K562 (cell line): ENCODE results near the gene MTTP. TPM values are rescaled to one million over a fixed set of nuclear protein-coding genes. Genes with fewer than 3 reads are reported as not detected.
A peak's percentile ranks its signal among the peaks of the same experiment; 100 is the strongest.

ENCODE experiments used
- BRD9 ChIP-seq: fragments of 450-650 bp; IDR thresholded peaks from 2 replicates; pipeline ENCODE4 v1.6.1; 2018; ENCODE audit warnings: low read depth; ENCODE audit not compliant: partially characterized antibody
- CAMTA2 ChIP-seq: fragments of 250-450 bp; sonication (Bioruptor Pico); conservative IDR thresholded peaks from 2 replicates; pipeline ENCODE4 v1.5.1; 2022
- CGGBP1 ChIP-seq: fragments of 250-450 bp; sonication (Bioruptor Pico); IDR thresholded peaks from 2 replicates; pipeline ENCODE4 v1.9.0; 2021; ENCODE audit warnings: mild to moderate bottlenecking
- CTCFL ChIP-seq: IDR thresholded peaks from 2 replicates; pipeline ENCODE4 v1.6.1; 2011; ENCODE audit warnings: borderline replicate concordance, low read depth, mild to moderate bottlenecking, moderate library complexity, low read length; ENCODE audit not compliant: insufficient read depth, poor library complexity, severe bottlenecking
- CXXC5 ChIP-seq: fragments of 250-450 bp; sonication (Bioruptor Pico); IDR thresholded peaks from 2 replicates; pipeline ENCODE4 v1.8.0; 2022; ENCODE audit warnings: inconsistent platforms, mild to moderate bottlenecking, moderate library complexity
- E2F1 ChIP-seq: sonication (generic); formaldehyde crosslinking; IDR thresholded peaks from 2 replicates; pipeline ENCODE4 v1.8.1; 2023; ENCODE audit warnings: mild to moderate bottlenecking, missing genetic modification reagents, moderate library complexity
- FOXJ3 ChIP-seq: sonication (generic); formaldehyde crosslinking; IDR thresholded peaks from 2 replicates; pipeline ENCODE4 v1.4.0; 2020; ENCODE audit warnings: mild to moderate bottlenecking, missing genetic modification reagents
- HIVEP1 ChIP-seq: fragments of 250-450 bp; sonication (Bioruptor Pico); IDR thresholded peaks from 2 replicates; pipeline ENCODE4 v1.4.0; 2020; ENCODE audit warnings: mild to moderate bottlenecking
- KLF16 ChIP-seq: IDR thresholded peaks from 2 replicates; pipeline ENCODE4 v1.6.1; 2016; ENCODE audit warnings: antibody characterized with exemption
- L3MBTL2 ChIP-seq: fragments of 450-650 bp; IDR thresholded peaks from 2 replicates; pipeline ENCODE4 v1.6.1; 2016; ENCODE audit warnings: mild to moderate bottlenecking, moderate library complexity
- MNT ChIP-seq, 2 experiments: fragments of 450-650 bp; conservative IDR thresholded peaks; 2 replicates each; pipeline ENCODE4 v1.6.1; 2017; ENCODE audit warnings: mild to moderate bottlenecking in 2 of 2, moderate library complexity in 2 of 2
- NBN ChIP-seq: fragments of 450-650 bp; IDR thresholded peaks from 2 replicates; pipeline ENCODE4 v1.6.1; 2016; ENCODE audit warnings: low read depth, mild to moderate bottlenecking
- NFE2L1 ChIP-seq: fragments of 450-650 bp; IDR thresholded peaks from 2 replicates; pipeline ENCODE4 v1.6.1; 2016; ENCODE audit warnings: missing genetic modification characterization, low read depth, mild to moderate bottlenecking, missing compliant biosample characterization, moderate library complexity, borderline replicate concordance
- THAP12 ChIP-seq: fragments of 250-450 bp; sonication (Bioruptor Pico); IDR thresholded peaks from 2 replicates; pipeline ENCODE4 v1.9.0; 2021; ENCODE audit warnings: mild to moderate bottlenecking, inconsistent platforms
- ZBTB9 ChIP-seq: fragments of 450-650 bp; formaldehyde crosslinking; IDR thresholded peaks from 2 replicates; pipeline ENCODE4 v1.4.0; 2020; ENCODE audit warnings: mild to moderate bottlenecking, moderate library complexity
- ZFP1 ChIP-seq: fragments of 450-650 bp; formaldehyde crosslinking; IDR thresholded peaks from 2 replicates; pipeline ENCODE4 v1.4.0; 2020; ENCODE audit warnings: mild to moderate bottlenecking, mixed read lengths
- ZNF239 ChIP-seq: fragments of 250-450 bp; sonication (Bioruptor Pico); IDR thresholded peaks from 2 replicates; pipeline ENCODE4 v1.4.0; 2020; ENCODE audit warnings: mild to moderate bottlenecking
- ZNF24 ChIP-seq: fragments of 450-650 bp; IDR thresholded peaks from 2 replicates; pipeline ENCODE4 v1.6.1; 2016
- ZNF695 ChIP-seq: fragments of 450-650 bp; formaldehyde crosslinking; IDR thresholded peaks from 2 replicates; pipeline ENCODE4 v1.4.0; 2020; ENCODE audit warnings: mild to moderate bottlenecking, moderate library complexity
- polyA plus RNA-seq, 8 experiments: library from polyadenylated mRNA; depleted of rRNA in 4 of 8; stranded (reverse) in 5 of 8; unstranded in 3 of 8; fragments of >200 nt; fragmentation: Nextera tagmentation in 2 of 8; fragmentation: Illumina TruSeq in 1 of 8; extraction: Ambion mirVana in 2 of 8; extraction: Trizol in 1 of 8; gene quantifications; 2 replicates each; pipeline versions ENCODE4 v1.2.1 to v1.2.3, GENCODE V29; 2011 to 2014; ENCODE audit warnings: inconsistent platforms in 1 of 8, missing spikeins in 1 of 8
- total RNA-seq, 7 experiments: library from RNA; depleted of rRNA in 6 of 7; stranded (reverse); fragments of >200 nt in 6 of 7; fragmentation: Illumina TruSeq in 2 of 7; extraction: Trizol in 2 of 7; gene quantifications; 2 replicates each; pipeline versions ENCODE4 v1.2.1 to v1.2.3, GENCODE V29; 2011 to 2021; ENCODE audit warnings: low replicate concordance in 1 of 7

Gene MTTP
- total and polyA plus RNA-seq, 9 of the 15 experiments (the other 6 are each of a cell fraction or from before 2014, with no cell fraction given) = 0.01 to 0.29 (median 0.04) TPM; not detected in 2

- TF ChIP-seq E2F1 = no peak
- TF ChIP-seq ZNF24 = peak; percentile 74; the same call in 1 of the 2 replicates
- TF ChIP-seq THAP12 (CRISPR knock-in tag) = no peak
- TF ChIP-seq MNT (conservative IDR thresholded peaks at IDR 0.05) = peak; percentile 82 to 89
- TF ChIP-seq HIVEP1 (CRISPR knock-in tag) = no peak
- TF ChIP-seq CAMTA2 (CRISPR knock-in tag) = no peak
- TF ChIP-seq CTCFL = no peak
- TF ChIP-seq ZNF239 (CRISPR knock-in tag) = no peak
- TF ChIP-seq NFE2L1 = no peak
- TF ChIP-seq NBN = 0 out of 2 replicates have a peak, but pooled peaks have one; percentile 45
- no peak for TF ChIP-seq ZFP1 (CRISPR knock-in tag)
- peak; percentile 85 for TF ChIP-seq CXXC5 (CRISPR knock-in tag)
- no peak for TF ChIP-seq FOXJ3 (CRISPR knock-in tag)
- TF ChIP-seq KLF16 = no peak
- 0 out of 2 replicates have a peak, but pooled peaks have one; percentile 37 for TF ChIP-seq ZBTB9 (CRISPR knock-in tag)
- peak; percentile 71 for TF ChIP-seq L3MBTL2
- TF ChIP-seq BRD9 = no peak
- TF ChIP-seq CGGBP1 (CRISPR knock-in tag) = no peak
- TF ChIP-seq ZNF695 (CRISPR knock-in tag) = no peak
Observed at GRCh38 chr4:99563310-99564186, 11.1 kb upstream of the MTTP start, which contains the start of gene TRMT10A (continued).
